ENCODE data around the gene AZU1. TPM values are rescaled to one million over a fixed set of nuclear protein-coding genes. Genes with fewer than 3 reads are reported as not detected.

The AZU1 gene
- total and polyA plus RNA-seq, 11 donors, result 0.11 to 3.3 (median 0.20) TPM; not detected in 8

DNA sequence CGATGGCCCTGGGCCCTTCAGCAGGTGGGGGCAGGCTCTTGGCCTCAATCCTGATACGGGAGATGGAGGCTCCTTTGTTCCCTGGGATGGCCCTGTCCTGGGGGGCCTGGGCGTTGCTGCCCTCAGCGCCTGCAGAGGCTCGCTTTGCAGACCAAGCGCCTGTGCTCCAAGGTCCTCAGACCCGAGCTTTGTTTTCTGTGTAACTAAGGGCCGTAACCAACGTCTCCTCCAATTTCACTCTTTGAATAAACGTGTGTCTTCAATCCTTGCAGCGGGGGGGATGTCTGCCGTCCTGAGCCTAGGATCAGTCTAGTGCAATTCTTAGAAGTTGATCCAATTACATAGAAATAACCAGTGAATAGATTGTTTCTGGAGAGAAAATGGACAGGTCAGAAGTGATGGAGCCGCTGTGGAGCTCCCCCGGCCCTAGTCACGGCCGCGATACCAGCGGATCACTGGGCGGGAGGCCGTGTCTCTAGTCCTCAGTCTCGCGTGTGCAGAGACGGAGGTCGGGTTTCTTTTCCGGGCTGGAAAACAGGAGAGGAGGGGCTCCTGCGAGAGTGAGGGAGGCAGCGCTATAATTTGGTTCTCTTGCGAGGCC, 25.0 kb upstream of the AZU1 start:
- Histone ChIP-seq H3K36me3 (peaks cover 11 to 82% (median 49%) of the 10 kb centered on the region in 9 donors), H3K27ac (peak overlapping the region in 11 of 12 donors; percentile 35 to 100 (median 95)), H3K4me1 (peaks cover 26 to 76% (median 56%) of the 10 kb centered on the region in 12 donors), H3K27me3 (no peaks in the 10 kb centered on the region), H3K9me3 (no peaks in the 10 kb centered on the region), H3K4me3 (peak overlapping the region in 9 of 12 donors; percentile 5 to 99 (median 90))
- ATAC-seq (no peak), DNase-seq (peak in 2 of 5 donors; percentile 19 to 21)
- intact Hi-C loops (cut with DNase I), result no loop called here
- 31 to 48% (median 40%) methylated on average over 21 to 28 of the region's 28 CpGs for WGBS, 4 donors
- TF ChIP-seq, protein P1, sequence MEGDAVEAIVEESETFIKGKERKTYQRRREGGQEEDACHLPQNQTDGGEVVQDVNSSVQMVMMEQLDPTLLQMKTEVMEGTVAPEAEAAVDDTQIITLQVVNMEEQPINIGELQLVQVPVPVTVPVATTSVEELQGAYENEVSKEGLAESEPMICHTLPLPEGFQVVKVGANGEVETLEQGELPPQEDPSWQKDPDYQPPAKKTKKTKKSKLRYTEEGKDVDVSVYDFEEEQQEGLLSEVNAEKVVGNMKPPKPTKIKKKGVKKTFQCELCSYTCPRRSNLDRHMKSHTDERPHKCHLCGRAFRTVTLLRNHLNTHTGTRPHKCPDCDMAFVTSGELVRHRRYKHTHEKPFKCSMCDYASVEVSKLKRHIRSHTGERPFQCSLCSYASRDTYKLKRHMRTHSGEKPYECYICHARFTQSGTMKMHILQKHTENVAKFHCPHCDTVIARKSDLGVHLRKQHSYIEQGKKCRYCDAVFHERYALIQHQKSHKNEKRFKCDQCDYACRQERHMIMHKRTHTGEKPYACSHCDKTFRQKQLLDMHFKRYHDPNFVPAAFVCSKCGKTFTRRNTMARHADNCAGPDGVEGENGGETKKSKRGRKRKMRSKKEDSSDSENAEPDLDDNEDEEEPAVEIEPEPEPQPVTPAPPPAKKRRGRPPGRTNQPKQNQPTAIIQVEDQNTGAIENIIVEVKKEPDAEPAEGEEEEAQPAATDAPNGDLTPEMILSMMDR (IDR thresholded peaks at IDR 0.05), result no peak
- no peak for TF ChIP-seq POLR2A (IDR thresholded peaks at IDR 0.05)

DNA sequence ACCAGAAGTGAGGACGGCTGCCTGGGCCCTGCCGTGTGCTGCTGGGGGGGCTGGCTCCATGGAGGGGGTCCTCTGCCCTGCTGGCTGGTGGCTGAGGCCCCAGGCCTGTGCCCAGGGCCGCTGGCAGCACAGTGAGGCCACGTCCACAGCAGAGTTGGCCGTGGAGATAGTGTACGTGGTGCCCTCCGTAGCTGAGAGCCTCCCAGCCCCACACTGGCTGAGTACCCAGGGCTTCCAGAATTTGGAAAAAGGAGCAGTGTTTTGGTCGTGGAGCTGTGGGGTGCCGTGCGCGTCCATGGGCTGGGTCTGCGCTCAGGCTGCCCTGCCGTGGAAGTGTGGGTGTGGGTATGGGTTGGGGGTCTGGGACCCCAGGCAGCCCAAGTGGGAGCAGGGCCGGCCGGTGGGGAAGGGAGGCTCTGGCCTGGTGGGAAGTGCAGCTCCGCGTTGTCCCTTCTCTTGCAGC, 24.5 kb upstream of the AZU1 start:
- no peak for TF ChIP-seq POLR2A (IDR thresholded peaks at IDR 0.05)
- TF ChIP-seq, protein P1 (IDR thresholded peaks at IDR 0.05), result no peak
- Histone ChIP-seq H3K27ac (peak overlapping the region in 11 of 12 donors; percentile 35 to 100 (median 95)), H3K4me3 (peak overlapping the region in 10 of 12 donors; percentile 4 to 99 (median 88)), H3K4me1 (peaks cover 26 to 76% (median 56%) of the 10 kb centered on the region in 12 donors), H3K36me3 (peaks cover 11 to 87% (median 54%) of the 10 kb centered on the region in 9 donors), H3K9me3 (no peaks in the 10 kb centered on the region), H3K27me3 (no peaks in the 10 kb centered on the region)
- WGBS, 4 donors, result 64 to 70% (median 66%) methylated on average over 15 to 17 of the region's 17 CpGs
- DNase-seq (peak in 1 of 5 donors; percentile 15), ATAC-seq (no peak)
- intact Hi-C loops (cut with DNase I), result no loop called here

DNA sequence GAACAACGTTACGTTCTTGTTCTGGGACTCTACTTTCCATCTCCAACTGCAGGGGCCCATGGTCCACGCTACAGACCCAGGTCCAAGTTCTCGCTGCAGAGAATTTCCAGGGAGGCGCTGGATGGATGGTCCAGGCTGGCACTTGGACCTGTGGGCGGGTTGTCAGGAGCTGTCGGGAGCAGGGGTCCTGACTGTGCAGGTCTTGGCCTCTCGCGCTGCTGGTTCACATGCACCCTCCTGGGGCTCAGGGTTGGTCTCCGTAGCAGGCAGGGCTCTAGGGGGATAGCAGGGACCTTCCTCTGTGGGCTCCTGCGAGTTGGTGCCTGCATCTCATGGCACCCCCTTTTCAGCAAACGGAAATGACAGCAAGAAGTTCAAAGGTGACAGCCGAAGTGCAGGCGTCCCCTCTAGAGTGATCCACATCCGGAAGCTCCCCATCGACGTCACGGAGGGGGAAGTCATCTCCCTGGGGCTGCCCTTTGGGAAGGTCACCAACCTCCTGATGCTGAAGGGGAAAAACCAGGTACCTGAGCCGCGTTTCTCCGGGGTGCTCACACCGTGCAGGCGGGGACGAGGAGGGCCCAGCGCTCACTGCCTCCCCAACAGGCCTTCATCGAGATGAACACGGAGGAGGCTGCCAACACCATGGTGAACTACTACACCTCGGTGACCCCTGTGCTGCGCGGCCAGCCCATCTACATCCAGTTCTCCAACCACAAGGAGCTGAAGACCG, 23.8 kb upstream of the AZU1 start:
- DNase-seq, result peak in 2 of 5 donors; percentile 21 to 23
- H3K4me3 ChIP-seq, result no peak overlapping the region
- peaks cover 26 to 69% (median 55%) of the 10 kb centered on the region in 12 donors for H3K4me1 ChIP-seq
- ATAC-seq, result no peak
- no peaks in the 10 kb centered on the region for H3K27me3 ChIP-seq
- peaks cover 15 to 95% (median 62%) of the 10 kb centered on the region in 9 donors for H3K36me3 ChIP-seq
- no peaks in the 10 kb centered on the region for H3K9me3 ChIP-seq
- TF ChIP-seq, protein P1 (IDR thresholded peaks at IDR 0.05), result no peak
- TF ChIP-seq POLR2A (IDR thresholded peaks at IDR 0.05), result no peak
- 66 to 75% (median 70%) methylated on average over 11 to 31 of the region's 31 CpGs for WGBS, 4 donors
- intact Hi-C loops (cut with DNase I), result no loop called here
- H3K27ac ChIP-seq, result peak overlapping the region in 2 of 12 donors; percentile 9 to 91

All from heart left ventricle (tissue), 16 donors.